GM20000 (cell line): Measurements from ENCODE around the gene RIMS1.

Source experiments
- DNase-seq: peaks from one replicate; pipeline ENCODE4 v3.0.0; 2012; ENCODE audit warnings: low spot score
- TF ChIP-seq, protein P1 (sequence below): IDR thresholded peaks from 2 replicates; pipeline ENCODE4 v1.5.1; 2012; ENCODE audit warnings: mild to moderate bottlenecking, control low read depth; ENCODE audit errors: extremely low read depth, missing control alignments

The RIMS1 gene

DNA sequence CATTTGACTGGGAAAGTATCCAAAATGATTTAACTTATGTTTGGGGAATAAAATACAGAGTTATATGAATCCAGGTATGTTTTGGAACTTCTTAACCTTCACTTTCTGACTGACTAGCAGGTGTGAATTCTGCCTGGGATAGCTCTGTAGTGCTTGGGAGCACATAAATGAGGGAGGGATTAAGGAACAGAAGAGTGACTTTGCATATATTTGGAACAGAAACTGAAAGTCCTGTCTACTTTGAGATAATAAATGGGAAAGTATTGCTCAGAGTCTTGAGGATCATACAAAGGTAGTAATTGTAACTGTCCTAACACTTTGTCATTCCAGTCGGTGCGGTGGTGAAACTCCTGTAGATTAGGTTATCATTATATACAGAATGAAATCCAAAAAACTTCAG is 317.6 kb downstream of the RIMS1 start:
- DNase-seq: no peak
- TF ChIP-seq, protein P1, sequence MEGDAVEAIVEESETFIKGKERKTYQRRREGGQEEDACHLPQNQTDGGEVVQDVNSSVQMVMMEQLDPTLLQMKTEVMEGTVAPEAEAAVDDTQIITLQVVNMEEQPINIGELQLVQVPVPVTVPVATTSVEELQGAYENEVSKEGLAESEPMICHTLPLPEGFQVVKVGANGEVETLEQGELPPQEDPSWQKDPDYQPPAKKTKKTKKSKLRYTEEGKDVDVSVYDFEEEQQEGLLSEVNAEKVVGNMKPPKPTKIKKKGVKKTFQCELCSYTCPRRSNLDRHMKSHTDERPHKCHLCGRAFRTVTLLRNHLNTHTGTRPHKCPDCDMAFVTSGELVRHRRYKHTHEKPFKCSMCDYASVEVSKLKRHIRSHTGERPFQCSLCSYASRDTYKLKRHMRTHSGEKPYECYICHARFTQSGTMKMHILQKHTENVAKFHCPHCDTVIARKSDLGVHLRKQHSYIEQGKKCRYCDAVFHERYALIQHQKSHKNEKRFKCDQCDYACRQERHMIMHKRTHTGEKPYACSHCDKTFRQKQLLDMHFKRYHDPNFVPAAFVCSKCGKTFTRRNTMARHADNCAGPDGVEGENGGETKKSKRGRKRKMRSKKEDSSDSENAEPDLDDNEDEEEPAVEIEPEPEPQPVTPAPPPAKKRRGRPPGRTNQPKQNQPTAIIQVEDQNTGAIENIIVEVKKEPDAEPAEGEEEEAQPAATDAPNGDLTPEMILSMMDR: no peak

DNA sequence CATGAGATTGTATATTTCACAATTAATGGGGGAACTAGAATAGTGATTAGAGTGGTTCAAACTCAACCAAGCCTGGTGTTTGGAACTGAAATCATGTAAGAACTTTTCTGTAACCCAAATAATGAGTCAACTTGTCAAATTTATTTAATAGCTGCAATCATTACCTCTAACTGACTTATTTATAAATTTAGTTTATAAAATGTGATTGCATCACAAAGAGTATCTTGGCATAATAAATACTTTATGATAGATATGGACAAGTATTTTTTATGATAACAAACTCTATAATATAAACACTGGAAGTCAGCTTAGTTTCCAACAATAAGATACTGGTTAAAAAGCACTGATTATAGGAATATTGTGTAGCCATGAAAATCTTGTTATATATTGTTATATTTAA is 319.1 kb downstream of the RIMS1 start:
- DNase-seq: no peak
- TF ChIP-seq, protein P1: no peak

DNA sequence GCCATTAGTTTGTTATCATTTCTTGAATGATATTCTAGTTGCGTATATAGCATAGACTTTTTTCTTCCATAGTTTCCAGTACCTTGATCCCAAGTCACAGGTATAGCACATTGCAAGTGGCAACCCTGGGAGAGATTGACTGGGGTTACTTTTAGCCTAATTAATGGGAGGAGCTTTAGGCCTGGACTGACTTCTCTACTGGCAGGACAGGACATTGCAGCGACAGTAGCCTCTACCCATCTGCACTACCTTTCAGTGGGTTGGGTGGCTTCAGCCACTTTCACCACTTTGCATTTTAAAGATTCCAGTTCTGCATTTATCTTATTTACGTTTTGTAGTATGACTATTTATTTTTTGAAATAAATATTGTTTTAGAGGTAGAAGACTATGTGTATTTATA is 320.3 kb downstream of the RIMS1 start:
- TF ChIP-seq, protein P1: no peak
- DNase-seq: no peak

DNA sequence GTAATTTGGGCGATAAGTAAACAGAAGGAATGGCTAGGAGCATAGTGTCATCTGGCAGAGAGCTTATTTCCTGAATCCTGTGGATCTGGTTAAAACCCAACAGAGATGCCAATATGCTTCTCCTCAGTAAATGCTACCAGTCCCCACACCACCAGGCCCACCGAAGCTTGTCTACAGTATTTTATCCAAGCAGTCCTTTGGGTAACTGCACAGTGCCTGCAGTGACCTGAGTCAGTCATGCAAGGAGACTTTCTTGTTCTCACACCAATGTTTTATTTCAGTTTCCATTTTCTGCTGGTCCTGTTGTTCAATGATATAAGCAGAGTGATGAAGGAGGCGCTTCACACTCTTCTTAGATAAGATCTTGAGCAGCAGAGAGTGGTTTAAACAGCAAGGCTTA is 326.3 kb downstream of the RIMS1 start:
- TF ChIP-seq, protein P1: no peak
- no peak for DNase-seq

DNA sequence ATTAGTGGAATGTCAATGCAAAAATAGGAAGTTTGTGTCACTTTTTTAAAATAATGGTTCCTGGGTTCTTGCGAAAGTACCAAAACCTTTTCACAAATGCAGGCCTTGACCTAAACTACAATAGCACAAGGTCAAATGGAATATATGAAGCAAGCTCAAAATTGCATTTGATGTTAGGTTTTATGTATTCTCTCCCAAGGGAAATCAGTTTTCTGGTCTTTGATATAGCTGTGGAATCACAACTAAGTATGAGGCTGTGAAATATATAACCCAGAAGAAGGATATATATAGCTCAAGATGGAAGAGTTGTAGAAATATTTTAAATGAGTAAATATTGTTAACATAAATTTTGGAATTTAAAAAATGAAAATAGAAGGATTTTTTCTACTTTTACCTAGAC is 327.3 kb downstream of the RIMS1 start:
- TF ChIP-seq, protein P1: no peak
- DNase-seq: no peak

DNA sequence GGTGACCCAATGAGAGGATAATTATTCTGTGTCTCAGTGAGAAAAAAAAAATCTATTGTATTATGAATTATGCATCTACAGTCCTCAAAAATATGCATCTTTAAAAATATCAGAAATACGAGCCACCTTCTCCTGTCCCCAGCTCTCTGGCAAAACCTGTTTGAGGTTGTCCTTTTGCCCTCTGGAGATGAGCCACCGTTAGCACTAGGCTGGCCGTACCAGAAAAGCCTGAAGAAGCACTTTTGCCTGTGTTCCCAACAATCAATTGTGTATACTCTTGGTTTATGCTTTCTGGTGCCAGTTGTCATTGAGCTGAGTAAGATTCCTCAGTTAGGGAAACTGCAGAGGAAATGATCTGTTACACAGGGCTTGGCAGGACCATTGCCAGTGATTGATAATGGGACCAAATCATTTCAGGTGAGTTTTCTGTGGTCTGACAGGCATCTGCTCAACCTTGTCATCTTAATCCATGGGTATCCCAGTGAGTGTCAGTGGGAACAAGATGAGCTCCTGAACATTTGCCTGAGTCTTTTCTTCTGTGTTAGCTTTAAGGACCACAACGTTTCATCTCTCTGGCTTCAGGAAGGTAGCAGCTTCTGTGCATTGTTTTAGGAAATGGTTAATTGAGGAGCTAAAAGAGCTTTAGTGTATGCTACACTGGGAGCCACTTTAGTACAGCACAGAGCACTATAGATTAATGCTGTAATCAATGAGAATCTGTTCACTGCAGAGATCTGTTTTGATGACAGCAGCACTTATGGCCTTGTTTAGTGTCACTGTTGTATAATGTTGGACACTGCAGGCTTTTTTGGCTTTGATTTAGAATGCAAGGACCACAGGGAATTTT is 330.1 kb downstream of the RIMS1 start:
- DNase-seq: no peak
- TF ChIP-seq, protein P1: no peak

DNA sequence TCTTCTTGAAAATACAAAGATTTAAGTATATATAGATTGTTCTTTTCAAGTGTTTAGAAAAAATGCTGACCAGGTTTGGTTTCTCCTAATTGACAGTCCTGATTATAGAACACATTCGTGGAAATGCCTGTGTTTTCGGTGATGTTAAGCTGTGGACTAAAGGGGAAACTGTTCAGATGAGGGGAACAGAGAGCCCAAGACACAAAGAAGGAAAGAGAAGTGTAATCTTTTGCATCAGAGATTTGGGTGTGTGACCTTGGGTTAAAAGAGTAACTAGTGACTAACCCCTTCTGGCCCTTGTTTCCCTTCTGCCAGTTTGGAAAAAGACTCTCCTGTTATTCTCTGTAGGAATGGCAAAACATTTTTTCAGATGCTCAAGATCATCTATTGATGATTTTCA is 331.3 kb downstream of the RIMS1 start:
- no peak for DNase-seq

More for the DNA sequence above, 331.3 kb downstream of the RIMS1 start:
- TF ChIP-seq, protein P1: no peak
